Measurements from ENCODE around the gene WDR46. TPM values are rescaled to one million over a fixed set of nuclear protein-coding genes. Genes with fewer than 3 reads are reported as not detected.

WDR46 gene
- polyA plus RNA-seq, 2 of the 4 experiments (the other 2 are of a cell fraction), result 35.1 to 88.4 TPM

DNA sequence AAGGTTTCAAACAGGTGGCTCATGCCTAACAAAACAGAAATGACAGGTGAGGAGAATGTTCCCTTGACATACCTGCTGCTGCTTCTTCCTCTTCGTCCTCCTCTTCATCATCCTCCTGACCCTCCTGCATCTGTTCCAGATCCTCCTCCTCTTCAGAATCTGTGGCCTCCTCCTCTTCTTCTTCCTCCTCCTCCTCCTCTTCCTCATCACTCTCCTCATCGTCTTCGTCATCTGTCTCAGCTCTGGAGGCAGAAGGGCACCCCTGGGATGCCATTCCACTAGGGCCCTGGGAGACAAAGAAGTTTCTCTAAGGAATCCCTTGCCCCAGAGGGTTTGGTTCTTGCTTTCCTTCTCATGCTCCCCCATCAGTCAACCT is 30.9 kb upstream of the WDR46 start:
- CTCF ChIA-PET, result interaction anchor here (1.0 kb wide), 1 partner anchor 21 kb away, joined by 3 read pairs; no protein-coding TSS in a partner anchor
- Histone ChIP-seq H3K27ac (no peak overlapping the region), H3K9me3 (no peaks in the 10 kb centered on the region), H3K4me1 (peaks cover 45% of the 10 kb centered on the region), H3K4me3 (no peak overlapping the region), H3K4me2 (no peak overlapping the region)
- TF ChIP-seq HOXB13 (CRISPR knock-in tag; IDR thresholded peaks at IDR 0.05; ENCODE audit: low read depth) (no peak), TP53 (CRISPR knock-in tag; IDR thresholded peaks at IDR 0.05) (no peak), FOXS1 (CRISPR knock-in tag; IDR thresholded peaks at IDR 0.05) (no peak), NFE2L2 (conservative IDR thresholded peaks at IDR 0.05; ENCODE audit: low read length) (no peak), EP300 (IDR thresholded peaks at IDR 0.05) (no peak), FOSL2 (IDR thresholded peaks at IDR 0.05) (no peak), FOSL2 (CRISPR knock-in tag; IDR thresholded peaks at IDR 0.05) (no peak), CEBPB (IDR thresholded peaks at IDR 0.05) (no peak), GATA3 (IDR thresholded peaks at IDR 0.05; ENCODE audit: borderline replicate concordance) (no peak), CHD2 (IDR thresholded peaks at IDR 0.05; ENCODE audit: low read length, partially characterized antibody) (no peak), NR3C1 (IDR thresholded peaks at IDR 0.05) (no peak), RCOR1 (IDR thresholded peaks at IDR 0.05; ENCODE audit: low read depth, low read length) (no peak), ZSCAN20 (CRISPR knock-in tag; IDR thresholded peaks at IDR 0.05) (no peak), SREBF2 (IDR thresholded peaks at IDR 0.05) (no peak), ZFP36 (IDR thresholded peaks at IDR 0.05; ENCODE audit: borderline replicate concordance, partially characterized antibody) (no peak), JUN (IDR thresholded peaks at IDR 0.05) (no peak)
- TF ChIP-seq, protein P1, sequence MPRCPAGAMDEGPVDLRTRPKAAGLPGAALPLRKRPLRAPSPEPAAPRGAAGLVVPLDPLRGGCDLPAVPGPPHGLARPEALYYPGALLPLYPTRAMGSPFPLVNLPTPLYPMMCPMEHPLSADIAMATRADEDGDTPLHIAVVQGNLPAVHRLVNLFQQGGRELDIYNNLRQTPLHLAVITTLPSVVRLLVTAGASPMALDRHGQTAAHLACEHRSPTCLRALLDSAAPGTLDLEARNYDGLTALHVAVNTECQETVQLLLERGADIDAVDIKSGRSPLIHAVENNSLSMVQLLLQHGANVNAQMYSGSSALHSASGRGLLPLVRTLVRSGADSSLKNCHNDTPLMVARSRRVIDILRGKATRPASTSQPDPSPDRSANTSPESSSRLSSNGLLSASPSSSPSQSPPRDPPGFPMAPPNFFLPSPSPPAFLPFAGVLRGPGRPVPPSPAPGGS (IDR thresholded peaks at IDR 0.05), result no peak
- TF ChIP-seq, protein P2, sequence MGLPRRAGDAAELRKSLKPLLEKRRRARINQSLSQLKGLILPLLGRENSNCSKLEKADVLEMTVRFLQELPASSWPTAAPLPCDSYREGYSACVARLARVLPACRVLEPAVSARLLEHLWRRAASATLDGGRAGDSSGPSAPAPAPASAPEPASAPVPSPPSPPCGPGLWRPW (IDR thresholded peaks at IDR 0.05), result no peak
- TF ChIP-seq, protein P3, sequence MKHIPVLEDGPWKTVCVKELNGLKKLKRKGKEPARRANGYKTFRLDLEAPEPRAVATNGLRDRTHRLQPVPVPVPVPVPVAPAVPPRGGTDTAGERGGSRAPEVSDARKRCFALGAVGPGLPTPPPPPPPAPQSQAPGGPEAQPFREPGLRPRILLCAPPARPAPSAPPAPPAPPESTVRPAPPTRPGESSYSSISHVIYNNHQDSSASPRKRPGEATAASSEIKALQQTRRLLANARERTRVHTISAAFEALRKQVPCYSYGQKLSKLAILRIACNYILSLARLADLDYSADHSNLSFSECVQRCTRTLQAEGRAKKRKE (CRISPR knock-in tag; IDR thresholded peaks at IDR 0.05; ENCODE audit: low read depth), result no peak
- TF ChIP-seq, protein P4, sequence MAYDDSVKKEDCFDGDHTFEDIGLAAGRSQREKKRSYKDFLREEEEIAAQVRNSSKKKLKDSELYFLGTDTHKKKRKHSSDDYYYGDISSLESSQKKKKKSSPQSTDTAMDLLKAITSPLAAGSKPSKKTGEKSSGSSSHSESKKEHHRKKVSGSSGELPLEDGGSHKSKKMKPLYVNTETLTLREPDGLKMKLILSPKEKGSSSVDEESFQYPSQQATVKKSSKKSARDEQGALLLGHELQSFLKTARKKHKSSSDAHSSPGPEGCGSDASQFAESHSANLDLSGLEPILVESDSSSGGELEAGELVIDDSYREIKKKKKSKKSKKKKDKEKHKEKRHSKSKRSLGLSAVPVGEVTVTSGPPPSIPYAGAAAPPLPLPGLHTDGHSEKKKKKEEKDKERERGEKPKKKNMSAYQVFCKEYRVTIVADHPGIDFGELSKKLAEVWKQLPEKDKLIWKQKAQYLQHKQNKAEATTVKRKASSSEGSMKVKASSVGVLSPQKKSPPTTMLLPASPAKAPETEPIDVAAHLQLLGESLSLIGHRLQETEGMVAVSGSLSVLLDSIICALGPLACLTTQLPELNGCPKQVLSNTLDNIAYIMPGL (CRISPR knock-in tag; IDR thresholded peaks at IDR 0.05; ENCODE audit: borderline replicate concordance), result no peak
- FAIRE-seq (no peak), DNase-seq (ENCODE audit: low read depth in 1 of 2, low spot score in 1 of 2) (no peak), ATAC-seq (no peak)
- POLR2A ChIA-PET, result no interaction called here
- WGBS (ENCODE audit: missing lambda C conversion rate), result 96% methylated on average over 3 of the region's 3 CpGs

DNA sequence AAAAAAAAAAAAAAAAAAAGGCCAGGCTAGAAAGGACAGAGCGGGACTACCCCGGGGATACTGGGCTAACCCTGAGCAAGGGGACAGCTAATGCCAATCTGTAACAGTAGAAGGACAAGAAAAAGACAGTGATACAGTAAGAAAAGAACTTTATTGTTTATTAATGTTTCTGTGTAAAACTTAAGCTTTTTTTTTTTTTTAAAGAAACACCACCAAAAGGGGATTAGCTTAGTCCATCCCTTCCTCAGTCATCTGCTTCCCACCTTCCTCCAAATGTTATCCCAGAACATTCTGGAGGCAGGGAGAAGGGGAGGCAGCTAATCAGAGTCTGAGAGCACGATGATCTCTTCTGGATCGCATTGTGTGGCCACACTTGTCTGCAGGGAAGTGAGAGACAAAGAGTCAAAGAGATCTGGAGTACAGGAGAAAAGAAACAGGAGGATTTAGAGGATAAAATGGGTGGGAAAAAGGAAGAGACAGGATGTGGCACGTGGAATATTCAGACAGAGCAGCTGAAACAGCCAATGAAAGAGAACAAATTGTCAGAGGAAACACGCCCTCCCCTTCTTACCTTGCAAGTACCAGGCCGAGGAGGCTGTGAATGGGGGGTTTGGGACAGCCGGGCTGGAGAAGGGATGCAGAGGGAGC is 29.5 kb upstream of the WDR46 start:
- POLR2A ChIA-PET, result interaction anchor here (0.6 to 1.6 kb wide), 10 partner anchors 10 to 1919 kb away, joined by 3 to 14 read pairs (median 6); partner anchors contain the start of genes B3GALT4, PFDN6, RPS18 and VPS52
- WGBS (ENCODE audit: missing lambda C conversion rate), result 61% methylated on average over 8 of the region's 8 CpGs
- CTCF ChIA-PET, result interaction anchor here (1.0 kb wide), 1 partner anchor 26 kb away, joined by 4 read pairs; no protein-coding TSS in a partner anchor
- H3K27ac ChIP-seq, result peak overlapping the region; percentile 69 to 91; a peak in 4 of 6 replicates
- H3K4me1 ChIP-seq, result peaks cover 42% of the 10 kb centered on the region
- FAIRE-seq (no peak), DNase-seq (ENCODE audit: low read depth in 1 of 2, low spot score in 1 of 2) (no peak), ATAC-seq (no peak)
- no peaks in the 10 kb centered on the region for H3K9me3 ChIP-seq
- TF ChIP-seq FOSL2 (IDR thresholded peaks at IDR 0.05) (no peak), FOSL2 (CRISPR knock-in tag; IDR thresholded peaks at IDR 0.05) (no peak), EHMT2 (IDR thresholded peaks at IDR 0.05; ENCODE audit: low read depth) (no peak), GATA3 (IDR thresholded peaks at IDR 0.05; ENCODE audit: borderline replicate concordance) (no peak), ESRRA (IDR thresholded peaks at IDR 0.05; ENCODE audit: borderline replicate concordance, low read length) (no peak), POLR2AphosphoS2 (conservative IDR thresholded peaks at IDR 0.05; ENCODE audit: low read length) (no peak), SREBF2 (IDR thresholded peaks at IDR 0.05) (no peak), JUNB (IDR thresholded peaks at IDR 0.05) (no peak), KDM1A (IDR thresholded peaks at IDR 0.05; ENCODE audit: low read depth) (no peak)
- H3K4me2 ChIP-seq, result peak overlapping the region; percentile 82
- H3K4me3 ChIP-seq, result peak overlapping the region; percentile 41

Data from A549 (cell line).